H9 (cell line): ENCODE data around the gene BLTP3A. TPM values are rescaled to one million over a fixed set of nuclear protein-coding genes. Genes with fewer than 3 reads are reported as not detected.

Source experiments
- DNase-seq: peaks from one replicate; pipeline ENCODE4 v3.0.0-alpha.2; 2017
- H2AFZ ChIP-seq: one replicate; pipeline ENCODE4 v1.6.1; 2013; ENCODE audit warnings: mild to moderate bottlenecking, low read length, control low read depth, moderate library complexity
- H2AK5ac ChIP-seq: 2 replicates; pipeline ENCODE4 v1.6.1; 2013; ENCODE audit warnings: low read length, control low read depth, mixed read lengths; ENCODE audit not compliant: insufficient read length
- H2BK120ac ChIP-seq: one replicate; pipeline ENCODE4 v1.6.1; 2013; ENCODE audit warnings: low read depth, mild to moderate bottlenecking, low read length, control low read depth, inconsistent platforms; ENCODE audit not compliant: poor library complexity, severe bottlenecking
- H2BK12ac ChIP-seq: 2 replicates; pipeline ENCODE4 v1.6.1; 2013; ENCODE audit warnings: low read length, control low read depth, mixed read lengths, low read depth; ENCODE audit not compliant: insufficient read length
- H2BK15ac ChIP-seq: 2 replicates; pipeline ENCODE4 v1.6.1; 2013; ENCODE audit warnings: low read depth, low read length, control low read depth
- H2BK20ac ChIP-seq: one replicate; pipeline ENCODE4 v1.6.1; 2013; ENCODE audit warnings: low read depth, mild to moderate bottlenecking, low read length, control low read depth, inconsistent platforms; ENCODE audit not compliant: poor library complexity, severe bottlenecking
- H2BK5ac ChIP-seq: 2 replicates; pipeline ENCODE4 v1.6.1; 2013; ENCODE audit warnings: low read length, control low read depth, mixed read lengths; ENCODE audit not compliant: insufficient read length
- H3K14ac ChIP-seq: 2 replicates; pipeline ENCODE4 v1.6.1; 2013; ENCODE audit warnings: low read length, control low read depth; ENCODE audit not compliant: insufficient read depth
- H3K18ac ChIP-seq: 2 replicates; pipeline ENCODE4 v1.6.1; 2013; ENCODE audit warnings: low read depth, mild to moderate bottlenecking, mixed read lengths, low read length, control low read depth; ENCODE audit not compliant: insufficient read length
- H3K23ac ChIP-seq: 2 replicates; pipeline ENCODE4 v1.6.1; 2013; ENCODE audit warnings: low read length, control low read depth, mixed read lengths, low read depth; ENCODE audit not compliant: insufficient read length
- H3K23me2 ChIP-seq: 2 replicates; pipeline ENCODE4 v1.6.1; 2013; ENCODE audit warnings: low read depth, mild to moderate bottlenecking, mixed read lengths, low read length, control low read depth; ENCODE audit not compliant: insufficient read length, poor library complexity, severe bottlenecking
- H3K27ac ChIP-seq: 2 replicates; pipeline ENCODE4 v1.5.1; 2013; ENCODE audit warnings: low read length, control low read depth, mixed read lengths, low read depth; ENCODE audit not compliant: insufficient read length
- H3K27me3 ChIP-seq: 2 replicates; pipeline ENCODE4 v1.6.1; 2013; ENCODE audit warnings: low read length, control low read depth, inconsistent platforms; ENCODE audit not compliant: insufficient read depth
- H3K4ac ChIP-seq: 2 replicates; pipeline ENCODE4 v1.6.1; 2013; ENCODE audit warnings: low read depth, mild to moderate bottlenecking, control low read depth, inconsistent platforms, low read length, moderate library complexity
- H3K4me1 ChIP-seq: 2 replicates; pipeline ENCODE4 v1.6.1; 2013; ENCODE audit warnings: low read length, control low read depth, inconsistent platforms; ENCODE audit not compliant: insufficient read depth
- H3K4me2 ChIP-seq: 2 replicates; pipeline ENCODE4 v1.6.1; 2013; ENCODE audit warnings: low read length, control low read depth, mixed read lengths; ENCODE audit not compliant: insufficient read length, insufficient read depth
- H3K56ac ChIP-seq: 2 replicates; pipeline ENCODE4 v1.6.1; 2013; ENCODE audit warnings: low read depth, mild to moderate bottlenecking, mixed read lengths, low read length, control low read depth; ENCODE audit not compliant: insufficient read length
- H3K79me1 ChIP-seq: 2 replicates; pipeline ENCODE4 v1.6.1; 2013; ENCODE audit warnings: low read depth, mild to moderate bottlenecking, moderate library complexity, low read length, control low read depth, inconsistent platforms; ENCODE audit not compliant: insufficient read depth, poor library complexity, severe bottlenecking
- H3K79me2 ChIP-seq: 2 replicates; pipeline ENCODE4 v1.6.1; 2013; ENCODE audit warnings: low read length, control low read depth, inconsistent platforms; ENCODE audit not compliant: insufficient read depth
- H3K9ac ChIP-seq: 2 replicates; pipeline ENCODE4 v1.6.1; 2013; ENCODE audit warnings: low read length, control low read depth, mixed read lengths; ENCODE audit not compliant: insufficient read length; ENCODE audit errors: extremely low read depth
- H3K9me3 ChIP-seq: one replicate; pipeline ENCODE4 v1.6.1; 2013; ENCODE audit warnings: low read depth, low read length, inconsistent platforms; ENCODE audit not compliant: control insufficient read depth
- H3T11ph ChIP-seq: one replicate; pipeline ENCODE4 v1.6.1; 2013; ENCODE audit warnings: mild to moderate bottlenecking, low read length, control low read depth, inconsistent platforms
- H4K20me1 ChIP-seq: one replicate; pipeline ENCODE4 v1.6.1; 2013; ENCODE audit not compliant: control insufficient read depth, insufficient read length, insufficient read depth
- H4K5ac ChIP-seq: 2 replicates; pipeline ENCODE4 v1.6.1; 2013; ENCODE audit warnings: low read depth, mild to moderate bottlenecking, mixed read lengths, low read length, control low read depth; ENCODE audit not compliant: insufficient read length
- H4K8ac ChIP-seq: replicated peaks from 2 replicates; pipeline ENCODE4 v1.6.1; 2013; ENCODE audit warnings: low read length, control low read depth, mixed read lengths, low read depth; ENCODE audit not compliant: insufficient read length
- H4K91ac ChIP-seq: 2 replicates; pipeline ENCODE4 v1.6.1; 2013; ENCODE audit warnings: low read depth, mild to moderate bottlenecking, moderate library complexity, mixed read lengths, low read length, control low read depth; ENCODE audit not compliant: insufficient read length
- H3K27ac Mint-ChIP-seq, 3 experiments: 2 replicates in 2 of 3; 3 replicates in 1 of 3; pipeline ENCODE4 v1.8.0; 2020 to 2021; ENCODE audit warnings: mixed read lengths in 3 of 3, mild to moderate bottlenecking in 1 of 3, moderate library complexity in 1 of 3
- H3K27me3 Mint-ChIP-seq: 2 replicates; pipeline ENCODE4 v1.8.0; 2021; ENCODE audit warnings: low read depth, mild to moderate bottlenecking, moderate library complexity, mixed read lengths
- H3K36me3 Mint-ChIP-seq, 3 experiments: 2 replicates in 2 of 3; 3 replicates in 1 of 3; pipeline ENCODE4 v1.8.0; 2020 to 2021; ENCODE audit warnings: low read depth in 3 of 3, mixed read lengths in 3 of 3; ENCODE audit not compliant: insufficient read depth in 1 of 3
- H3K4me1 Mint-ChIP-seq, 2 experiments: 2 replicates each; pipeline ENCODE4 v1.8.0; 2020; ENCODE audit warnings: mixed read lengths in 2 of 2
- H3K4me3 Mint-ChIP-seq, 2 experiments: 2 replicates in 1 of 2; 3 replicates in 1 of 2; pipeline ENCODE4 v1.8.0; 2020 to 2021; ENCODE audit warnings: mild to moderate bottlenecking in 2 of 2, mixed read lengths in 2 of 2, moderate library complexity in 1 of 2
- H3K9me3 Mint-ChIP-seq, 2 experiments: 2 replicates in 1 of 2; 3 replicates in 1 of 2; pipeline ENCODE4 v1.8.0; 2020; ENCODE audit warnings: mild to moderate bottlenecking in 2 of 2, mixed read lengths in 2 of 2, moderate library complexity in 1 of 2
- WGBS: extraction: QIAGEN DNeasy Blood & Tissue Kit; methylation state at CpG from one replicate; pipeline ENCODE4 v1.1.7; 2013; ENCODE audit warnings: missing lambda C conversion rate, low lambda C conversion rate, mixed read lengths; ENCODE audit not compliant: insufficient read length; ENCODE audit errors: extremely low coverage; 5-methylcytosine and 5-hydroxymethylcytosine counted together
- total RNA-seq: library from RNA; stranded (reverse); gene quantifications from 2 replicates; pipeline ENCODE4 v1.2.1, GENCODE V29; 2021
- TF ChIP-seq, protein P1 (sequence below): fragments of 200-600 bp; sonication (generic); conservative IDR thresholded peaks from 3 replicates; pipeline ENCODE4 v1.8.0; 2021; ENCODE audit warnings: antibody characterized with exemption, mild to moderate bottlenecking

The BLTP3A gene
- total RNA-seq, 1 experiment from 2014 or later, result 17.8 TPM

DNA sequence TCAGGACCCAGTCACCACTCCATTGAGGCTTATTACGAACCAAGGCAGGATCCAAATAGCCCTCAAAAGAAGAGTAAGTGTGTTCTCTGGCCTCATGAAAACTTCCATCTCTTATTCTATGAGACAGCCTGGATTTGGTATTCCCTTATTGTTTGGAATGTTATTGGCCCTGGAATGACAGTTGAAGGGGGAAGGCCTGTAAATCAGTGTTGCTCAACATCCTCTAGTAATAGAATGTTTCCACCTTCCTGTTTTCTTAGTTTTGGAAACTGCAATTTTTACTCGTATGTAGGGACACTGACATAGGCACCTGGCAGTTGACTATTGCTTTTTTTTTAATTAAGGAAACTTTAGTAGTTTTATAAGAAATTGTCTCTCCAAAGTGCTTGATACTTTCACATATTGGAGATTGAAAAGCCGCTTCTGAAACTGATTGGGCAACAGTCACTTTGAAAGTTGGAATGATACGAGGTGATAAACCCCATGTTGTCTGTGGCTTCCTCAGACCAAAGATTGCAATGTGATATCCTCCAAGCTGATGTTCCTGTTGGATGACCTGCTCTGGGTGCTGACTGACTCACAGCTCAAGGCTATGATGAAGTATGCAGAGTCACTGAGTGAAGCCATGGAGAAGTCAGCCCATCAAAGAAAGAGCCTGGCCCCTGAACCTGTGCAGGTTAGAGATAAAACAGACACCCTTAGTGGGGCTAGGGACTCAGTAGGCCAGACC is 43.1 kb downstream of the BLTP3A start:
- WGBS, result no CpG with 5 or more reads among the region's 4 CpGs
- DNase-seq, result no peak

More for the DNA sequence above, 43.1 kb downstream of the BLTP3A start:
- Mint-ChIP-seq H3K9me3 (no peaks in the 10 kb centered on the region), H3K27ac (no peak overlapping the region; a peak in 1 of 7 replicates), H3K4me1 (no peaks in the 10 kb centered on the region), H3K4me3 (no peak overlapping the region), H3K36me3 (peaks cover 8 to 48% (median 42%) of the 10 kb centered on the region in 3 experiments), H3K27me3 (no peaks in the 10 kb centered on the region)
- no peak overlapping the region for H3K4me2 ChIP-seq
- H3K18ac ChIP-seq, result no peak overlapping the region
- no peak overlapping the region for H2BK120ac ChIP-seq
- H3K79me1 ChIP-seq, result no peaks in the 10 kb centered on the region
- no peak overlapping the region for H3K9ac ChIP-seq
- TF ChIP-seq, protein P1, sequence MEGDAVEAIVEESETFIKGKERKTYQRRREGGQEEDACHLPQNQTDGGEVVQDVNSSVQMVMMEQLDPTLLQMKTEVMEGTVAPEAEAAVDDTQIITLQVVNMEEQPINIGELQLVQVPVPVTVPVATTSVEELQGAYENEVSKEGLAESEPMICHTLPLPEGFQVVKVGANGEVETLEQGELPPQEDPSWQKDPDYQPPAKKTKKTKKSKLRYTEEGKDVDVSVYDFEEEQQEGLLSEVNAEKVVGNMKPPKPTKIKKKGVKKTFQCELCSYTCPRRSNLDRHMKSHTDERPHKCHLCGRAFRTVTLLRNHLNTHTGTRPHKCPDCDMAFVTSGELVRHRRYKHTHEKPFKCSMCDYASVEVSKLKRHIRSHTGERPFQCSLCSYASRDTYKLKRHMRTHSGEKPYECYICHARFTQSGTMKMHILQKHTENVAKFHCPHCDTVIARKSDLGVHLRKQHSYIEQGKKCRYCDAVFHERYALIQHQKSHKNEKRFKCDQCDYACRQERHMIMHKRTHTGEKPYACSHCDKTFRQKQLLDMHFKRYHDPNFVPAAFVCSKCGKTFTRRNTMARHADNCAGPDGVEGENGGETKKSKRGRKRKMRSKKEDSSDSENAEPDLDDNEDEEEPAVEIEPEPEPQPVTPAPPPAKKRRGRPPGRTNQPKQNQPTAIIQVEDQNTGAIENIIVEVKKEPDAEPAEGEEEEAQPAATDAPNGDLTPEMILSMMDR, result no peak
- H3K27ac ChIP-seq, result no peak overlapping the region
- H3K23ac ChIP-seq, result no peak overlapping the region
- H2AFZ ChIP-seq, result no peak overlapping the region
- no peak overlapping the region for H4K91ac ChIP-seq
- H3K9me3 ChIP-seq, result no peaks in the 10 kb centered on the region
- H2BK20ac ChIP-seq, result no peak overlapping the region
- no peak overlapping the region for H2BK15ac ChIP-seq
- no peaks in the 10 kb centered on the region for H3K23me2 ChIP-seq
- no peaks in the 10 kb centered on the region for H3K79me2 ChIP-seq
- no peaks in the 10 kb centered on the region for H4K20me1 ChIP-seq
- no peaks in the 10 kb centered on the region for H3K27me3 ChIP-seq
- H3T11ph ChIP-seq, result no peak overlapping the region
- H2AK5ac ChIP-seq, result no peak overlapping the region
- H3K4ac ChIP-seq, result no peak overlapping the region
- H2BK5ac ChIP-seq, result no peak overlapping the region
- H3K14ac ChIP-seq, result no peak overlapping the region
- H3K56ac ChIP-seq, result no peak overlapping the region
- no peak overlapping the region for H2BK12ac ChIP-seq
- no peak overlapping the region for H4K8ac ChIP-seq
- no peaks in the 10 kb centered on the region for H3K4me1 ChIP-seq
- no peak overlapping the region for H4K5ac ChIP-seq
